ENCODE data around the gene MORN5. TPM values are rescaled to one million over a fixed set of nuclear protein-coding genes. Genes with fewer than 3 reads are reported as not detected.

MORN5 gene
- total RNA-seq, 4 donors from 2014 or later = 1.8 to 12.6 TPM; not detected in 2

DNA sequence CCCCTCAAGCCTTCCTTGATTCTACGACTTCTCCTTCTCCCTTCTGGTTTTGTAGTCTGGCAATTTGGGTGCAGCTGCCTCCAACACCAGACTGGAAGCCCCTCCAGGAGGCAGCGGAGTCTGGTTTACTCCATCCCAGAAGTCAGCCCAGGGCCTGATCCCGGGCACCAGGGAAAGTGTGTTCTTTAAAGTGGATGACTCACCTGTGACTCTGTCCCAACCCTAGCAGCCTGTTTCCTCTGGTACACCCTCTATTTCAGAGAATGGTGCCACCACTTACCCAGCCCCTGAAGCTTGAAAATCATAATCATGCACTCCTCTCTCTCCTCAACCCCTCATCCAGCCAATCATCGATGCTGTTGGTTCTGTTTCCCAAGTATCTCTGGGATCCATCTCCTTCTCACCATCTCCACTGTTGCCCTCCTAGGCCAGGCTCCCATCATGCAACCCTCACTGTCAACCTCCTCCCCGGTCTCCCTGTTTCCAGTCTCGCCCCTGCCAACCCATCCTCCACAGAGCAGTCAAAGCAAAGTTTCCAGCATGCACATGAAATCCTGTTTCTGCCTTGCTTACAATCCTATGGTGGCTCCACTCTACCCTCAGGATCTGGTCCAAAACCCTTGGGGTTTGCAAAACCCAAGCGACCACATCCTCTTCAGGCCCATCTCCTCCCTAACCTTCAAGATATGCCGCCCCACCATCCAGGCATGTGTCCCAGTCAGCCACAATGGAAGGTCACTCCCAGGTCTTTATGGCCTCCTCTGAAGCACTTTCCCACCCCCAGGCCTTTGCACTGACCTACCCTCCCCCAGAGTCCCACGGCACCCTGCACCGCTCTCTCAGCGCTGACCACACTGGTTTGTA lies 58.6 kb downstream of the MORN5 start:
- no peak overlapping the region for H3K4me3 ChIP-seq
- intact Hi-C loops (cut with DNase I; ENCODE audit: low total_unique reads) = no loop called here
- no peak overlapping the region for H3K27ac ChIP-seq
- TF ChIP-seq, protein P1, sequence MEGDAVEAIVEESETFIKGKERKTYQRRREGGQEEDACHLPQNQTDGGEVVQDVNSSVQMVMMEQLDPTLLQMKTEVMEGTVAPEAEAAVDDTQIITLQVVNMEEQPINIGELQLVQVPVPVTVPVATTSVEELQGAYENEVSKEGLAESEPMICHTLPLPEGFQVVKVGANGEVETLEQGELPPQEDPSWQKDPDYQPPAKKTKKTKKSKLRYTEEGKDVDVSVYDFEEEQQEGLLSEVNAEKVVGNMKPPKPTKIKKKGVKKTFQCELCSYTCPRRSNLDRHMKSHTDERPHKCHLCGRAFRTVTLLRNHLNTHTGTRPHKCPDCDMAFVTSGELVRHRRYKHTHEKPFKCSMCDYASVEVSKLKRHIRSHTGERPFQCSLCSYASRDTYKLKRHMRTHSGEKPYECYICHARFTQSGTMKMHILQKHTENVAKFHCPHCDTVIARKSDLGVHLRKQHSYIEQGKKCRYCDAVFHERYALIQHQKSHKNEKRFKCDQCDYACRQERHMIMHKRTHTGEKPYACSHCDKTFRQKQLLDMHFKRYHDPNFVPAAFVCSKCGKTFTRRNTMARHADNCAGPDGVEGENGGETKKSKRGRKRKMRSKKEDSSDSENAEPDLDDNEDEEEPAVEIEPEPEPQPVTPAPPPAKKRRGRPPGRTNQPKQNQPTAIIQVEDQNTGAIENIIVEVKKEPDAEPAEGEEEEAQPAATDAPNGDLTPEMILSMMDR (IDR thresholded peaks at IDR 0.05) = no peak
- TF ChIP-seq POLR2A (IDR thresholded peaks at IDR 0.05) = no peak
- no peak for DNase-seq
- peaks cover 0 to 10% of the 10 kb centered on the region in 2 donors for H3K4me1 ChIP-seq
- H3K27me3 ChIP-seq = peaks cover 15 to 47% of the 10 kb centered on the region in 2 donors
- H3K9me3 ChIP-seq = no peaks in the 10 kb centered on the region
- no peaks in the 10 kb centered on the region for H3K36me3 ChIP-seq

DNA sequence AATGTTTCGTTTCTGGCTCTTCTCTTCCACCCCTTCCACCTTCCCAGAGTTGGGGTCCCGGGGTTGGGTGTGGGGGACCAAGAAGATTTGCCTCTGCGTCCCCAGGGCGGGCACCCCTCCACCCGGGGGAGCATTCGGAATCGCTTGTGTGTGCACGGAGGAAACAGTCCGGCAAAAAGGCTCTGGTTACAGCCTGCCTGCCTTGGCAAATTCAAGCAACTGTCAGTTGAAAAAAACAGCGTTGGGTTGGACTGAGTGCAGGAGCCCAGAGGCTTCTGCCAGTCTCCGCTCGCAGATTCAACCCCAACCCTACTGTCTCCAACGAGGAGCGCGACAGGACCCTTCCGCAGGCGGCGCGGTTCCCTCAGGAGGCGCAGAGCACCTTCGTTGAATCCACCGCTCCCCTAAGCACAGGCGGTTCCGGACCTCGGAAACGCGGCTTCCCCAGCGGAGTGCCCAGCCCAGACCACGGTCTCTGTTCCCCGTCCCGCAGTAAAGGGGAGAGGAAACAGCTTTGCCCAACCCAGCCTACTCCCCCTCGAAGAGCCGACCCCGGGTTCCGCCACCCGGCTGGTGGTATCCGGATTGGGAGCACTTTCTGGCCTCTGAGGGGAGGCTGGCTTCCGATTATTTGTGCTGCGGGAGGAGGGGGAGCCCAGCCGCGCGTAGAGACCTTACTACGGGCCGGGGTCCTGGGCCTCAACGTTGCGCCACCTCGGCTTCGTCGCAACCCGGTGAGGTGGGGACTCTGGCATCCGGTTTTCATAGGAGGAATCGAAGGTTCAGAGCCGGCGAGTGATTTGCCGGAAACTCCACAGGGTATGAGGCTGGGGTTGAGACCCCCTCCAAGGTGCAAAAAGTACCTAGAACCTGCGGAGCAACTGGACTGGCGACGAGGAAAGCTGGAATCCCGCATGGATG lies 59.5 kb downstream of the MORN5 start:
- intact Hi-C loops (cut with DNase I; ENCODE audit: low total_unique reads) = no loop called here
- TF ChIP-seq, protein P1 (IDR thresholded peaks at IDR 0.05) = no peak
- no peak for TF ChIP-seq POLR2A (IDR thresholded peaks at IDR 0.05)
- Histone ChIP-seq H3K4me1 (peaks cover 0 to 1% of the 10 kb centered on the region in 2 donors), H3K36me3 (no peaks in the 10 kb centered on the region), H3K27ac (no peak overlapping the region), H3K9me3 (no peaks in the 10 kb centered on the region), H3K4me3 (no peak overlapping the region), H3K27me3 (peaks cover 7 to 54% of the 10 kb centered on the region in 2 donors)
- DNase-seq = no peak

DNA sequence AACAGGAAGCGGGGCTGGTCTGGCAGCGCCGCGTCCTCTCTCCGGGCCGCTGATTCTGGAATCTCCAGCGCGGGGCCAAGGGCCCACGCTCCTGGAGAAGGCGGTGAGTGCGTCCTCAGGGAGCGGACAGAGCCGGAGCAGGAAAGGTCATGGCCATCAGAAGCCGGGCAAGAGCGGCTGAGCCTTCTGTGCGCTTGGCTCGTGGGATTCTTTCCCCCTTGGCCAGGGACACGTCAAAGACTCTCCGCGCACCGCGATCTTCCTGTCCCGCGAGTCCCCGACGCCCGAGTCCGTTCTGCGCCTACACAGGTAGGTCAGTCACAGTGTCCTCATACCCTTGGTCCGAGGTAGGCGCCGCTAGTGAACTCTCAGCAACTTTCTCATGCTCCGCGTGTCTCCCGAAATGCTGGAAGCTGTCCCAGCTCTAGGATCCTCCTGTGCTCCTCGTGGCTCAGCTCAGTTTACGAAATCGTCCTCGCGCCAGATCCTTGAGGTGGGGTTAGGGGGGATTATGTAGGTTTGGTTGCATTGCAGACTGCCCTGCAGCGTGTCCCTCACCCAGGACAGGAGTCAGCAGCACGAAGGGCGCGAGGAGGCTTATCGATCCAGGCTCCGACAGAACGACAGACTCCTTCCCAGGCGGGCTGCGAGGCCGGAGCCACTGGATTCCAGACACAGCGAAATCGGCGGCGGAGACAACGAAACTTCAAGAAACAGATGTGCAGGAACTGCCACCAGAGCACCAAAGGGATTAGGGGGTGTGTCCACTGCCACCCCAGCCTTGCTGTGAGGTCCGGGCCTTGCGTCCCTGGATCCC lies 60.4 kb downstream of the MORN5 start:
- Histone ChIP-seq H3K27me3 (peaks cover 3 to 50% of the 10 kb centered on the region in 2 donors), H3K4me1 (no peaks in the 10 kb centered on the region), H3K36me3 (no peaks in the 10 kb centered on the region), H3K9me3 (no peaks in the 10 kb centered on the region), H3K4me3 (no peak overlapping the region), H3K27ac (no peak overlapping the region)
- intact Hi-C loops (cut with DNase I; ENCODE audit: low total_unique reads) = no loop called here
- TF ChIP-seq POLR2A (IDR thresholded peaks at IDR 0.05) = no peak
- TF ChIP-seq, protein P1 (IDR thresholded peaks at IDR 0.05) = no peak
- no peak for DNase-seq

DNA sequence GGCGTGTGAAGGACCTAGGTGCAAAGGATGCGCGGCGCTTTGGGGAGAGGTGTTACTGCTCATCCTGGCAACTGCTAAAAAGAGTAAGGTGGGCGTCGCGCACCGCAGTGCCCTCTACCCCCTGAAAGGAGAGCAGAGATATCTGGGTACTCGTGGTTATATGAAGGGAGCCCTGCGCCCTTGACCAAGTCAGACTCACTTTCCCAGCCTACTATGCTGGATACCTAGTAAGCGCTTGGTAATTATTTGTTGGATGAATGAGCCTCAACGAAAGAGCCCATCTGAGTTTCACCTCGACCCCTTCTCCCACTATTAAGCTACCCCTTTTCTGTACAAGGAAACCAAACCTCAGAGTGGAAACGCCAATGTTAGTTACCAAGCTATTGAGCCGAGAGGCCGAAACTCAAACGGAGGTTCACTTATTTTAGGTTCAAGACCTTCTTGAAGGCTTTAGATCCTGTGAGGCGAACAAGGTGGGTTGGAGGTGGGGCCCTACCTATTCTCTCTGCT lies 61.0 kb downstream of the MORN5 start:
- Histone ChIP-seq H3K4me3 (no peak overlapping the region), H3K9me3 (no peaks in the 10 kb centered on the region), H3K36me3 (no peaks in the 10 kb centered on the region), H3K4me1 (no peaks in the 10 kb centered on the region), H3K27me3 (peaks cover 3 to 56% of the 10 kb centered on the region in 2 donors), H3K27ac (no peak overlapping the region)
- DNase-seq = no peak
- TF ChIP-seq POLR2A (IDR thresholded peaks at IDR 0.05) = no peak
- TF ChIP-seq, protein P1 (IDR thresholded peaks at IDR 0.05) = no peak
- intact Hi-C loops (cut with DNase I; ENCODE audit: low total_unique reads) = no loop called here
